Left hindlimb (tissue), 1 donor: Measurements from ENCODE around the gene LURAP1L.

Experiments
- DNase-seq: peaks from one replicate; pipeline ENCODE4 v3.0.0-alpha.2; 2018

LURAP1L gene

GRCh38 chr9:12813960-12814876 is 39.4 kb downstream of the LURAP1L start:
- DNase-seq = peak; percentile 68

- no peak for DNase-seq
These were observed 40.0 kb downstream of the LURAP1L start for GRCh38 chr9:12814877-12815237.

GRCh38 chr9:12815888-12816287 is 41.1 kb downstream of the LURAP1L start:
- no peak for DNase-seq

GRCh38 chr9:12816656-12817101 is 41.9 kb downstream of the LURAP1L start:
- no peak for DNase-seq

- no peak for DNase-seq
These were observed 42.9 kb downstream of the LURAP1L start for GRCh38 chr9:12817702-12818101.

GRCh38 chr9:12818431-12819000 is 43.7 kb downstream of the LURAP1L start:
- DNase-seq = peak; percentile 63

- no peak for DNase-seq
These were observed 44.8 kb downstream of the LURAP1L start for GRCh38 chr9:12819436-12820185.

- DNase-seq = no peak
These were observed 47.3 kb downstream of the LURAP1L start for GRCh38 chr9:12822111-12822510.

GRCh38 chr9:12826924-12827565 is 52.2 kb downstream of the LURAP1L start:
- DNase-seq = no peak

GRCh38 chr9:12833701-12834100 is 58.9 kb downstream of the LURAP1L start:
- DNase-seq = no peak

GRCh38 chr9:12838546-12838945 is 63.7 kb downstream of the LURAP1L start:
- DNase-seq = no peak

- DNase-seq = no peak
These were observed 68.9 kb downstream of the LURAP1L start for GRCh38 chr9:12843735-12844134.

- no peak for DNase-seq
These were observed 71.2 kb downstream of the LURAP1L start for GRCh38 chr9:12846035-12846434.

GRCh38 chr9:12847561-12847960 is 72.7 kb downstream of the LURAP1L start:
- DNase-seq = no peak

- DNase-seq = no peak
These were observed 74.7 kb downstream of the LURAP1L start for GRCh38 chr9:12849486-12850003.

GRCh38 chr9:12851341-12852090 is 76.7 kb downstream of the LURAP1L start:
- no peak for DNase-seq

GRCh38 chr9:12853051-12853450 is 78.2 kb downstream of the LURAP1L start:
- DNase-seq = no peak

GRCh38 chr9:12854221-12854620 is 79.4 kb downstream of the LURAP1L start:
- DNase-seq = no peak

- DNase-seq = no peak
These were observed 80.2 kb downstream of the LURAP1L start for GRCh38 chr9:12855066-12855465.

GRCh38 chr9:12856603-12857002 is 81.8 kb downstream of the LURAP1L start:
- DNase-seq = no peak

GRCh38 chr9:12859704-12860251 is 85.0 kb downstream of the LURAP1L start:
- DNase-seq = no peak

- no peak for DNase-seq
These were observed 86.2 kb downstream of the LURAP1L start for GRCh38 chr9:12860998-12861397.
